Measurements from ENCODE around the gene RIN3. TPM values are rescaled to one million over a fixed set of nuclear protein-coding genes. Genes with fewer than 3 reads are reported as not detected.

The RIN3 gene
- total and polyA plus RNA-seq, 2 experiments from 2014 or later = 1.8 to 7.0 TPM

DNA sequence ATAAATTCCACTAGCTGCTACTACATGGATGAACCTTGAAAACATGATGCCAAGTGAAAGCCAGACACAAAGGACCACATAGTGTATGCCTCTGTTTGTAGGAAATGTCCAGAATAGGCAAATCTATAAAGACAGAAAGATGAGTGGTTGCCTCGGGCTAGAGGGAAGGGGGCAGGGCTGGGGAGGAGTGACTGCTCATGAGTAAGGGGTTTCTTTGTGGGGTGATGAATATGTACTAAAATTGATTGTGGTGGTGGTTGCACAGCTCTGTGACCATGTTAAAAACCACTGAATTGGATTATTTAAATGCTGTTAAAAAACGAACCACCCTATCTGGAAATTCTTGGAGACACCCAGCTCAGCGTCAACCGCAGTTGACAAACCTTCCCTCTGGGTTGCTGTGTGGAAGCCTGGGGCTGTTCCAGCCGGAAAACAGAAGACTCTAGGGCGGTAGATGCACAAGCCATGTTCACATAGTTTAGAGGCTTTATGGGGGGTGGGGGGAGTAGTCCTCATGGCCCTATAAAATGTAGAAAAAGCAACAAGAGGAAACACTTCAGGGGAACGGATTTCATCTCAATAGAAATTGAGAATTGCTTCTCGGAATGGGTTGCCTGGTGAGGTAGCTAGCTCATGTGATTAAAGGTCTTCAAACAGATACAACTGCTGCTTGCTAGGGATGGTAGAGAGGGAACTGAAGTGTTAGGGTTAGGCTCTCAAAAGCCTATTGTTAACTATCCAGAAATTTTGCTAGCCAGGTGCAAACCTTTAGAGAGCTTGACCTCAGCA is 29.4 kb downstream of the RIN3 start:
- no peaks in the 10 kb centered on the region for H4K20me1 ChIP-seq (ENCODE audit: insufficient read depth)
- no peak overlapping the region for H2AFZ ChIP-seq
- H3K27me3 ChIP-seq (replicated peaks; ENCODE audit: insufficient read depth) = no peaks in the 10 kb centered on the region
- no peak overlapping the region for H3K27ac ChIP-seq
- no peaks in the 10 kb centered on the region for H3K36me3 ChIP-seq (ENCODE audit: low read depth)
- 69% methylated on average over 8 of the region's 8 CpGs for WGBS, 2 experiments (ENCODE audit: low coverage in 1 of 2, low lambda C conversion rate in 2 of 2, missing lambda C conversion rate in 2 of 2)
- peaks cover 25% of the 10 kb centered on the region for H3F3A ChIP-seq (ENCODE audit: insufficient read depth)
- no peak for DNase-seq
- peaks cover 69% of the 10 kb centered on the region for H3K79me2 ChIP-seq (ENCODE audit: insufficient read depth)
- H3K9me2 ChIP-seq (ENCODE audit: insufficient read depth) = no peaks in the 10 kb centered on the region
- no peaks in the 10 kb centered on the region for H3K9me3 ChIP-seq (ENCODE audit: low read depth)
- no peak overlapping the region for H3K4me2 ChIP-seq (ENCODE audit: unreplicated experiment)
- H3K4me1 ChIP-seq (ENCODE audit: insufficient read depth) = peaks cover 21% of the 10 kb centered on the region
- H3K4me3 ChIP-seq = no peak overlapping the region
- in situ Hi-C loops (cut with MboI) = no loop called here
- no peak overlapping the region for H3K9ac ChIP-seq
- TF ChIP-seq EZH2 (IDR thresholded peaks at IDR 0.05; ENCODE audit: insufficient read depth, poor library complexity, severe bottlenecking) (no peak), EZH2phosphoT487 (IDR thresholded peaks at IDR 0.05; ENCODE audit: insufficient read depth, low read depth) (no peak)

DNA sequence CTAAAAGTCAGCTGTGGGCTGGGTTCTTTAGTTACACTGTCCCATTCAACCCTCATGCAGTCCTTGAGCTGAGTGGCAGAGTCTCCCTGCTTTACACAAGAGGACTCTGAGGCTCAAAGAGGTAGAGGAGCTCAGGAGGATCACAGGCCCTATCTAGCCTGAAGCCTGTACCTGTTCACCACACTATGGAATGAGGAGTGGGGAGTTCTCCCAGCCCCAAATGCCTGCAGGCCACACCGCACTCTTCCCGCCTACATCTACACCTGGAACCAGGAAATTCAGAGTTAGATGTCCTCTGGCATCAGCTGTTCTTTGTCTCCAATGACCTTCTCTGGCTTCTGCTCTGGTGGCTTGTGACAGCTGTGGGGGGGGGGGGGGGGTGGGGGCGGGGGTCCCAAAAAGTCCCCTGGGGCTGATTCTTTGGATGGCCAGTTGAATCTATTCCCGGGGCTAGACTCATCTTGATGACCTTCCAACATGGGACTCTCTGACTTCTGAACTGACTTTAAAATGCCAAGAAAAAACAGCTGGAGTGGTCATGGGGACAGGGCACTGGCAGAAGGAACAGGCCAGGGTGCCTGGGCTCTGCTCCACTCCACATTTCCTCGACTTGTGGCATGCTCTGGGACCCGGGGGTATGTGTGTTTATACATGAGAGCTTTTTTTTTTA is 30.6 kb downstream of the RIN3 start:
- Histone ChIP-seq H4K20me1 (ENCODE audit: insufficient read depth) (no peaks in the 10 kb centered on the region), H3K9ac (no peak overlapping the region), H3K4me1 (ENCODE audit: insufficient read depth) (peaks cover 18% of the 10 kb centered on the region), H3K79me2 (ENCODE audit: insufficient read depth) (peaks cover 63% of the 10 kb centered on the region), H3K4me2 (ENCODE audit: unreplicated experiment) (no peak overlapping the region), H3K27ac (no peak overlapping the region), H3F3A (ENCODE audit: insufficient read depth) (peaks cover 25% of the 10 kb centered on the region), H2AFZ (no peak overlapping the region), H3K4me3 (no peak overlapping the region), H3K9me3 (ENCODE audit: low read depth) (no peaks in the 10 kb centered on the region), H3K27me3 (replicated peaks; ENCODE audit: insufficient read depth) (no peaks in the 10 kb centered on the region), H3K9me2 (ENCODE audit: insufficient read depth) (no peaks in the 10 kb centered on the region), H3K36me3 (ENCODE audit: low read depth) (no peaks in the 10 kb centered on the region)
- TF ChIP-seq EZH2 (IDR thresholded peaks at IDR 0.05; ENCODE audit: insufficient read depth, poor library complexity, severe bottlenecking) (no peak), EZH2phosphoT487 (IDR thresholded peaks at IDR 0.05; ENCODE audit: insufficient read depth, low read depth) (no peak)
- WGBS, 2 experiments (ENCODE audit: low coverage in 1 of 2, low lambda C conversion rate in 2 of 2, missing lambda C conversion rate in 2 of 2) = 42 to 55% methylated on average over 6 of the region's 6 CpGs
- in situ Hi-C loops (cut with MboI) = no loop called here
- no peak for DNase-seq

DNA sequence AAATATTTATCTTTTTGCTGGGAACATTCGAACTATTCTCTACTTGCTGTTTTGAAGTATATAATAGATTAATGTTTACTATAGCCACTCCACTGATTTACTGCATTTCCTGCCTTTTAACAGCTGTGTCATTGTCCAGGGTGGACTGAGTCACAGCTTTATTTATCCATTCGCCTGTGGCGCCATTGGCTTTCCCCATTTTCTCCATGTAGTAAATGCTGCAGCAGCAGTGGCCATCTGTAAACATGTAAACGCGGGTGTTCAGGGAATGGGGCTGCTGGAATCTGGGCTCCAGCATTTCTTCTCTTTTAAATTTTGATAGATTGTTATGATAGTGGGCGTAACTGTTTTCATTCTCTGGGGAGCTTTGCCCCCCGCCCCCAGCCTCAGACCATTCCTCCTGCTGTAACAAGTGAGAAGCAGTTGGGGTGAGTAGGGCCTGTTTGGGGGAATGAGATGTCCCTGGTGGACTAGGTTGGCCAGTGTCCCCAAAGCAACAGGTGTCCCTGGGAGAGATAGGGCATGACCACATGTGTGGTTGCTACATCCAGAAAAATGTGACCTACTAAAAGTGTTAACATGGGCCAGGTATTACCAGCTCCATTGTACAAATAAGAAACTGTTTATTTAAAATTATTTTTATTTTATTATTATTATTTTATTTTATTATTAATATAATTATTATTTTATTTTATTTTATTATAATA is 32.9 kb downstream of the RIN3 start:
- no peak overlapping the region for H3K9ac ChIP-seq
- no peaks in the 10 kb centered on the region for H4K20me1 ChIP-seq (ENCODE audit: insufficient read depth)
- H3K9me3 ChIP-seq (ENCODE audit: low read depth) = no peaks in the 10 kb centered on the region
- peaks cover 55% of the 10 kb centered on the region for H3K79me2 ChIP-seq (ENCODE audit: insufficient read depth)
- no peaks in the 10 kb centered on the region for H3K27me3 ChIP-seq (replicated peaks; ENCODE audit: insufficient read depth)
- no peak overlapping the region for H3K27ac ChIP-seq
- DNase-seq = peak; percentile 42
- H3K4me2 ChIP-seq (ENCODE audit: unreplicated experiment) = no peak overlapping the region
- TF ChIP-seq EZH2phosphoT487 (IDR thresholded peaks at IDR 0.05; ENCODE audit: insufficient read depth, low read depth) = no peak
- no peak for TF ChIP-seq EZH2 (IDR thresholded peaks at IDR 0.05; ENCODE audit: insufficient read depth, poor library complexity, severe bottlenecking)
- H3K9me2 ChIP-seq (ENCODE audit: insufficient read depth) = no peaks in the 10 kb centered on the region
- H3K4me3 ChIP-seq = no peak overlapping the region
- H3F3A ChIP-seq (ENCODE audit: insufficient read depth) = peaks cover 7% of the 10 kb centered on the region
- H3K4me1 ChIP-seq (ENCODE audit: insufficient read depth) = peaks cover 11% of the 10 kb centered on the region
- no peak overlapping the region for H2AFZ ChIP-seq
- H3K36me3 ChIP-seq (ENCODE audit: low read depth) = no peaks in the 10 kb centered on the region
- 79 to 88% methylated on average over 7 of the region's 7 CpGs for WGBS, 2 experiments (ENCODE audit: low coverage in 1 of 2, low lambda C conversion rate in 2 of 2, missing lambda C conversion rate in 2 of 2)
- in situ Hi-C loops (cut with MboI) = no loop called here

DNA sequence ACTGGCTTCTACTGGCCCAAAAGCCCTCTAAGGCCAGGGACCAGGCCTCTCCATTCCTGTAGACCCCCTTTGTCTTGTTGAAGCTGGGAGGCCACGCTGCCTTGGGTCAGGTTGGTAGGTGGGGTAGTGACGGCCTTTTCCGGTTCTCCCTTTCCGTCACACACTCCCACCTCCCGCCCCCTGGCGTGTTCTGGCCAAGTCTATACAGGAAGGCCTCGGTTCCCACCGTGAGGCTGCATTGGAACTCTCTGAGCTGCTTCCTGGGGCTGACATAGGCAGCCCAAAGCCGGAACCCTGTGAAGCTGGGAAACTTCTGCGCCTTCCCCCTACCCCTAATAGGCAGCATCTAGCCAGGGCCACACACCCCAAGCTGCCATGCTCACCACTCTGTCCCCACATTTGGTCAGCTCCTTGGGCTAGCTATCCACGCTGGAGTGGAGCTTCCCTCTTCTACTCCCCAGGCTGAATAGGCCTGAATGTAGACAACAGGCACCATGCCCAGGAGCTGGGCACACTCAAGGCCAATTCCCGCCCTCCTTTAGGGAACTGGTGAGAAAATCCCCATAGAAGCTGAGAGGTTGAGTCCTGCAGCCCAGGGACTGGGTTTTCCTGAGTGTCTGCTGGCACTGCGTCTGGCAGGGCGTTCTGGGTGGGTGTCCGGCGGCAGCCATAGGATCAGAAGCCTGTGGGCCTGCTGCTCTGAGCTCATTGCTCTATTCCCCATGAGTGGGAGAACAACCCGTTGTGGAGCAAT is 35.7 kb downstream of the RIN3 start:
- Histone ChIP-seq H3K79me2 (ENCODE audit: insufficient read depth) (peaks cover 45% of the 10 kb centered on the region), H2AFZ (peak overlapping the region; percentile 24), H3K27me3 (replicated peaks; ENCODE audit: insufficient read depth) (no peaks in the 10 kb centered on the region), H3K27ac (peak overlapping the region; percentile 37), H3K9ac (peak overlapping the region; percentile 12; the same call in 1 of the 2 replicates), H3F3A (ENCODE audit: insufficient read depth) (0 out of 2 replicates have a peak, but pooled peaks cover 4% of the 10 kb centered on the region), H3K9me3 (ENCODE audit: low read depth) (no peaks in the 10 kb centered on the region), H3K4me1 (ENCODE audit: insufficient read depth) (peaks cover 11% of the 10 kb centered on the region), H3K9me2 (ENCODE audit: insufficient read depth) (no peaks in the 10 kb centered on the region), H3K4me3 (no peak overlapping the region), H3K36me3 (ENCODE audit: low read depth) (no peaks in the 10 kb centered on the region), H4K20me1 (ENCODE audit: insufficient read depth) (no peaks in the 10 kb centered on the region), H3K4me2 (ENCODE audit: unreplicated experiment) (peak overlapping the region; percentile 63)
- in situ Hi-C loops (cut with MboI) = no loop called here
- peak; percentile 58 for DNase-seq
- no peak for TF ChIP-seq EZH2phosphoT487 (IDR thresholded peaks at IDR 0.05; ENCODE audit: insufficient read depth, low read depth)
- no peak for TF ChIP-seq EZH2 (IDR thresholded peaks at IDR 0.05; ENCODE audit: insufficient read depth, poor library complexity, severe bottlenecking)
- 59 to 71% methylated on average over 16 to 17 of the region's 17 CpGs for WGBS, 2 experiments (ENCODE audit: low coverage in 1 of 2, low lambda C conversion rate in 2 of 2, missing lambda C conversion rate in 2 of 2)
